Mammary epithelial cell (primary cell): ENCODE results near the gene TMPRSS12.

ENCODE experiments used
- CTCF ChIP-seq, 2 donors: IDR thresholded peaks in 1 of 2; conservative IDR thresholded peaks in 1 of 2; 2 replicates each; pipeline ENCODE4 v1.5.1; 2011 to 2012; ENCODE audit warnings: inconsistent platforms in 2 of 2, low read length in 2 of 2, mild to moderate bottlenecking in 2 of 2, control low read depth in 1 of 2, low read depth in 1 of 2; ENCODE audit not compliant: insufficient read depth in 1 of 2; ENCODE audit errors: extremely low read depth in 1 of 2
- EZH2 ChIP-seq: IDR thresholded peaks from 2 replicates; pipeline ENCODE4 v1.6.1; 2012; ENCODE audit warnings: low read length, inconsistent platforms, borderline replicate concordance

- TF ChIP-seq CTCF (conservative IDR thresholded peaks at IDR 0.05 in 1 of 2, IDR thresholded peaks at IDR 0.05 in 1 of 2; ENCODE audit: extremely low read depth in 1 of 2, insufficient read depth in 1 of 2, low read depth in 1 of 2, low read length in 2 of 2) (no peak), EZH2 (no peak)
These were observed 17.8 kb upstream of the TMPRSS12 start for GRCh38 chr12:50824914-50825313.
